ENCODE measurements around the gene GET4.
"Not testable (repeated sequence)": the region's sequence is repeated elsewhere in the genome, so short reads cannot be mapped to it uniquely, and the experiment has no call there.

Gene GET4

GRCh38 chr7:930975-931758 is 54.8 kb downstream of the GET4 start:
- no peak for ATAC-seq

GRCh38 chr7:931871-932650 is 55.7 kb downstream of the GET4 start:
- DNase-seq, result no peak
- no peak for ATAC-seq

More at GRCh38 chr7:930975-931758, 54.8 kb downstream of the GET4 start:
- DNase-seq, result no peak

- ATAC-seq (no peak), DNase-seq (no peak)
Observed at GRCh38 chr7:932651-932975, 56.3 kb downstream of the GET4 start.

DNA sequence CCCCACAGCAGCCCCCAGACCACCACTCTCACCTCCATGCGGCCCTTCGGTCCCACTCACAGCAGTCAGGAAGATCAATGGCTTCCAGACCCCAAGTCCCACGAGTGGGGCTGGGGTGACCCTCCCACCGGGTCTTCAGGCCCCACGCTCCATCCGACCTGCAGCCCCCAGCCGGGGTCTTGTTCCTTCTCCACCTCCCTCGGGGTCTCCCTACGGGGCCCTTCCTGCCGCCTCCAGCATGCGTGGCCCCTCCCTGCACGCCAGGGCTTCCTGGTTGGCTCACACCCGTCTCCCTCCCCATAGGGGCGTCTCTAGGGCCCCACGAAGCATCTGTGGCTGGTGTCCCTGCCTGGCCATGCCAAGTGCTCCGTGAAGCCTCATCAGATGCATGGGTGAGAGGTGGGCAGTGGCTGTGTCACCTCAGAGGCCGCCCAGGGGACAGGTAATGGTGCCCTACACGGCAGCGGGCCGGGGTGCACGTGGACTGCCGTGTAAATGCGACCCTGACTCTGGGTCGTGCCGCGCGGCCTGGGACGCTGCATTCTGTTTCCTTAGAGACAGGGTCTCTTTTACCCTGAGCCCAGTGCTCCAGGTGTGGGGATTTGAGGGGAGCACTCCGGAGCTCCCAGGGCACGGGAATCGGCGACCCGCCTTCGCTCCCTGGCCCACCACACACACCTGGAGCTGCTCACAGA is 58.3 kb downstream of the GET4 start:
- ATAC-seq (no peak), DNase-seq (no peak)

DNA sequence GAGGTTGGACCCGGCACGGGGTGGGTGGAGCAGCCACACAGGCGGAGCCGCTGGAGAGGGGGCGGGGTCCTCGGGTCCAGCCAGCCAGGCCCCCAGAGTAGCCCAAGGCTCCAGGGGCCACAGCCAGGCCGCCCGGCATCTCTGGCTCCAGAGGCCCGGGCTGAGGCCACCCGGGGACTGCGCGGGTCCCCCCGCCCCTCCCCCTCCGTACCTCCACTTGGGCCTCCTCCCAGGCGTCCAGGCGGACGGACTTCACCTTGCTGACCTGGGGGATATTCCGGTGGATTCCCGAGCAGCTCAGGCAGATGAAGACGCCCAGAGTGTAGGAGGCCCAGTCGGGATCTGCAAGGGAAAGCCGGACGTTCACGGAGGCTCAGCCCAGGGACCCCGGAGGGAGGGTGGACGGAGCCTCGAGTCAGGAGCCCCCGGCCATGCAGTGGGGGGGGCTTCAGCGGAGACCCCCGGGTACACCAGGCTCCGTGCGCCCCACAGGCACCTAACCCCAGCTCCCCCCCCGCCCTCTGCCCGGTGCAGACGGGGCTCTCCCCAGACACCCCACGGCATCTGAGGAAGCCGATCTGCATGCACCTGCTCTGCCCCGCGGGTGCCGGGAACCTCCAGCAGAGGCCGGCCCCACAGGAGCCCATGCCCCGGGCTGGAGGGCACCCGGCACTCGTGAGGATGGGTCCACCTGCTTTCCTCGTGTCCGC is 59.0 kb downstream of the GET4 start:
- DNase-seq (no peak), ATAC-seq (no peak)

DNA sequence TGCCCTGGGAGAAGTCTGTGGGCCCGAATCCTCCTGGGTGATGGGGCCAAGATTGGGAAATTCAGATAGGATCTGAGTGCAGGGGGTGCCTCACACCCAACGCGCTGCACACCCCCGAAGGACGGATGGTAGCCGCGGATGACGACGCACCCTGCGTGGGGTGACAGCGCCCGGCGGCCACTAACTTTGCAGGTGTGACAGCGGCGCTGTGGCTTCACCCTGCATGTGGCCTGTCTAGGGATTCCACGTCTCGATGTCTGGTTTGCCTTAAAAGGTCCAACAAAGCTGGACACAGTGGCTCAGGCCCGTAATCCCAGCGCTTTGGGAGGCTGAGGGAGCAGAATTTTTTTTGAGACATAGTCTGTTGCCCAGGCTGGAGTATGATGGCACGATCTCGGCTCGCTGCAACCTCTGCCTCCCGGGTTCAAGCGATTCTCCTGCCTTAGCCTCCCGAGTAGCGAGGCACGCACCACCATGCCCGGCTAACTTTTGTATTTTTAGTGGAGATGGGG is 59.6 kb downstream of the GET4 start:
- no peak for ATAC-seq
- no peak for DNase-seq

GRCh38 chr7:936386-937054 is 60.2 kb downstream of the GET4 start:
- peak; percentile 69 for DNase-seq

DNA sequence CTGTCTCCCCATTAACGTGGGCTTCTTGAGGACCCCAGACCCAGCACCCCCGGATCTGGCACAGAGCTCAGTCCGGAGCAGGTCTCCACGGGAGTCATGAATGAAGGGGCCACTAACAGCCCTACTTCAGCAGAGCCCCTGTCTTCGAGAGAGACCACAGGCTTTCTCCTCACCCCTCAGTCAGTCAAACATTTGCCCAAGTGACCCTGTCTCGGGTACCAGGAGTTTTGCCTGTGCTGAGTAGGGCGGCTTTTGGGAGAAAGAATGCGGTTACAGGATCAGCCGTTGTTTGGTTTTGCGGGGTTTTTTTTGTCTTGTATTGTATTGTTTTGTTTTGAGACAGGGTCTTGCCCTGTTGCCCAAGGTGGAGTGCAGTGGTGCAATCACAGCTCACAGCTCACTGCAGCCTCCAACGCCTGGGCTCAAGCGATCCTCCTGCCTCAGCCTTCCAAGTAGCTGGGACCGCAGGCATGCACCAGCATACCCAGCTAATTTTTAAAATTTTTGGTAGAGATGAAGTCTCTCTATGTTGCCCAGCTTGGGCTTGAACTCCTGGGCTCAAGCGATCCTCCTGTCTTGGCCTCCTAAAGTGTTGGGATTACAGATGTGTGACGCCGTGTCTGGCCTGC is 61.6 kb downstream of the GET4 start:
- ATAC-seq, result no peak

More at GRCh38 chr7:936386-937054, 60.2 kb downstream of the GET4 start:
- peak; percentile 86 for ATAC-seq

GRCh38 chr7:938546-939185 is 62.3 kb downstream of the GET4 start:
- no peak for DNase-seq
- ATAC-seq, result no peak

More for the DNA sequence above, 61.6 kb downstream of the GET4 start:
- no peak for DNase-seq

DNA sequence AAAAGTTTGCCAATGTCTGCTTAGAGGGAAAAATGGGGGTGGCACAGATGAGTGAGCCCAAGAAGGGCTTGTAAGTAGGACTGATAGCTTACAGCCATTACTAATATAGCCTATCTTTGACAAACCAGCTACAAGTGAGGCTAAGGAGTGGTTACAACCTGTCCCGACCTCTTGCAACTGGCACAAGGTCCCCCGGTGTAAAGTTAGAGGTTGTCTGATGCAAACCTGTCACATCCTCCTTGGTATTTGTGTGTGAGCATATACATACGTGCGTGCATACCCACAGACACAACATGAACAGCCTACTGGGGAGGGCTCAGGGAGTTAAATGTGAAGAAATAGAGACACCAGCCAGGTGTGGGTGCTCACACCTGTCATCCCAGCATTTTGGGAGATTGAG is 63.5 kb downstream of the GET4 start:
- DNase-seq, result no peak
- no peak for ATAC-seq

DNA sequence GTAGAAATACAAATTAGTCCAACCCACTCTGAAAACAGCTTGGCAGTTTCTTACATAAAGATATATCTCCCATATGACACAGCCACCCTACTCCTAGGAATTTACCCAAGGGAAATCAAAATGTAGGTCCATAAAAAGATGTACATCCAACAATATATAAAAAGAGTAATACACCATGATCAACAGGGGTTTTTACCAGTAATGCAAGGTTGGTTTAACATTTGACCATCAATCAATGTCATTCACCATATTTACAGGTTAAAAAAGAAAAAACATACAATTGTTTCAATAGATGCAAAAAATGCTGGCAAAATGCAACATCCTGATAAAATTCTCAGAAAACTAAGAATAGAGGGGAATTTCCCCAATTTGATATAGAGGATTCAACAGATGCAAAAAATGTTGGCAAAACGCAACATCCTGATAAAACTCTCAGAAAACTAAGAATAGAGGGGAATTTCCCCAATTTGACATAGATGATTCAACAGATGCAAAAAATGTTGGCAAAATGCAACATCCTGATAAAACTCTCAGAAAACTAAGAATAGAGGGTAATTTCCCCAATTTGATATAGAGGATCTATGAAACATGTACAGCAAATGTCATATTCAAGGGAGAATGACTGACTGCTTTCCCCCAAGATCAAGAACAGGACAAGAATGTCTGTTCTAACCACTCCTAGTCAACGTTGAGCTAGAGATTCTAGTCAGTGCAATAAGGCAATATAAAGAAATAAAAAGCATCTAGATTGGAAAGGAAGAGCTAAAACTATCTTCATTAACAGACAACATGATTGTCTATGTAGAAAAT is 64.5 kb downstream of the GET4 start:
- DNase-seq (no peak), ATAC-seq (peak; percentile 56)

DNA sequence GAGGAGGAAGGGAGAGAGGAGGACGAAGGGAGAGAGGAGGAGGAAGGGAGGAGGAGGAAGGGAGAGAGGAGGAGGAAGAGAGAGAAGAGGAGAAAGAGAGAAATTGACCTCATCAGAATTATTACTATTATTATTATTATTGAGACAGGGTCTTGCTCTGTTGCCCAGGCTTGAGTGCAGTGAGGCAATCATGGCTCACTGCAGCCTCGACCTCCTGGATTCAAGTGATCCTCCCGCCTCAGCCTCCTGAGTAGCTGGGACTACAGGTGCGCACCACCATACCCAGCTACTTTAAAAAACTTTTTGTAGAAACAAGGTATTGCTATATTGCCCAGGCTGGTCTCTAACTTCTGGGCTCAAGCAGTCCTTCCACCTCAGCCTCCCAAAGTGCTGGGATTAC is 67.4 kb downstream of the GET4 start:
- ATAC-seq, DNase-seq: not testable (repeated sequence)

GRCh38 chr7:944744-945143 is 68.4 kb downstream of the GET4 start:
- no peak for DNase-seq
- no peak for ATAC-seq

DNA sequence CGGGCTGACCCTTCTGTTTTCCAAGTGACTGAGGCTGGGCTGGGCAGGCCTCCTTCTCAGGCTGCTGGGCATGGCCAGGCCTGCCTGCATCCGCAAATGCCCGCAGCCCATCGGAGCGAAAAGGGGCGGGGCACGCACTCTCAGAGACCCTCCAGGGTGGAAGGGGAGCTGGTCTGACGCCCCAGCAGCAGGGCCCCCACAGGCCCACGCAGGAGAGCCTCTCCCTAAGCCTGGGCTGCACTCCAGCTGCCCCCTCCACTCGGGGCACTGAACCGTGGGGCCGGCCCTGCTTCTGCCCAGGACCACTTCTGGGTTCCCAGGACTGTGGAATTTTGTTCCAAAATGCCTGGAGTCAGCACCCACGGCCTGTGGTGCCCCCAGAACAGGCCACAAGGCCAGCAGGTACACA is 68.8 kb downstream of the GET4 start:
- ATAC-seq (no peak), DNase-seq (no peak)

DNA sequence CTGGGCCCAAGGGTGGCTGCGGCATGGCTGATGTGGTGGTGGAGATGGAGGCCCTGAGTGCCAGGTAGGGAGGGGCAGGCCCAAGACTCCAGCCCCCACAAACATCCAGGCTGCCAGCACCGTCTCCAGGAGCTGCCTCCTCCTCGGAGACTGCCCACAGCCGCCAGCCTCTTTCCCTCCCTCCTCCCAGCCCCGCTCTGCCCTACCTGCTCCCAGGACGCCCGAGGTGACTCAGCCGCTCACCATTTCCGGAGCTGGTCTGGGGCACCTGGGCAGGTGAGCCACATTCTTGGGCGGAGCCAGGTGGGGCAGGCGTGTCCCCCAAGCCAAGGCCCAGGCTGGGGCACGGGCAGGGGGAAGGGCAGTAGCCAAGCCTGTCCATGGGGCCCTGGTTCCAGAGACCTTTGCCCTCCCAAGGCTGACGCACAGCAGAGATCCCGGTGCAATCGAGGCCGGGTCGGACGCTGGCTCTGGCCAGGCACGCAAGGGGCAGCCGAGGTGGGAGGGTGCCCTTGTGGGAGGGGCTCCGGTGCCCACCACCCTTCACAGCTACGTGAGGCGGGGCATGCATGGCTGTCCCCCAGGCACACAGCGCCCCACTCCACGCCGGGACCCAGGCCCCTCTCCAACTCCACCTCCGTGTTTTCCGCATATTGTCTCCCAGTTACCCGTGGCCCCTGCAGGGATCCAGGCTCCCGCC is 69.4 kb downstream of the GET4 start:
- DNase-seq (no peak), ATAC-seq (no peak)
